Fibroblast of peridontal ligament (primary cell): ENCODE measurements around the gene MUL1.

ENCODE experiments used
- DNase-seq: peaks from one replicate; pipeline ENCODE4 v3.0.0-alpha.2; 2010; ENCODE audit errors: extremely low read depth

MUL1 gene

GRCh38 chr1:20470194-20470593 lies 37.8 kb downstream of the MUL1 start:
- DNase-seq: no peak

DNA sequence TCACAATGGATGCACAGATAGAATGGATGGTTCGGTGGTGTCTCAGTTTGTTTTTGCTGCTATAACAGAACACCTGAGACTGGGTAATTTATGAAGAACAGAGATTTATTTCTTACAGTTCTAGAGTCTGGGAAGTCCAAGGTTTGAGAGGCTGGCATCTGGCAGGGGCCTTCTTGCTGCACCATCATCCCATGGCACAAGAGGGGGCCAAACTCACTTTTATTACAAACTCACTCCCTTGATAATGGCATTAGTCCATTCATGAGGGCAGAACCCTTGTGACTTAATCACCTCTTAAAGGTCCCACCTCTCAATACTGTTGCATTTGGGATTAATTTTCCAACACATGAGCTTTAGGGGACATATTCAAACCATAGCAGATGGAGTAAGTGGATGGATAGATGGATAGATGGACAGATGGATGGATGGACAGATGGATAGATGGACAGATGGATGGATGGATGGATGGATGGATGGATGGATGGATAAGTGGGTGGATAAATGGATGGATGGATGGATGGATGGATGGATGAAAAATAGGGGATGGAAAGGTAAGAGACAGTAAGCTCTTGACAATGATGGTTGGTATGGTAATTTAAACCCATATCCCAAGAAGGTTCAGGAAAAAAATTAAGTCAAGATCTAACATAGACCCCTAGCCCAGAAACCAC lies 38.4 kb downstream of the MUL1 start:
- no peak for DNase-seq

DNA sequence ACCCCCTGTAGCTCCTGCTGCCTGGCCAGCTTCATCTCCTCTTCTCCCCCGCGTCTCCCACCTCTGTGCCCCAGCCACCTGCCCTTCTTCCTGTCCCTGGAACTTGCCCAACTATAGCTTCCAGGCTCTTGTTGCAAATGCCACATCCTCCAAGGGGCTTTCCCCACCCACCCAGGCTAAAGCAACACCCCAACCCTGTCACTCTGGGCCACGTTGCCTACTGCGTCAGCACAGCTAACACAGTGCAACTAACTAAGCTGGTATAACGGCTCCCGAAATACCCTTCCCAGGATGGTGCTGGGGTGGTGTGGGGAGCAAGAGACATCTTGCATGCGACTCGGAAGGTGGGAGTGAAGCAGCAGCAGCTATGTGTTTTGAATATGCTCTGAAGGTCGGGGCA lies 41.7 kb downstream of the MUL1 start:
- DNase-seq: no peak

GRCh38 chr1:20465187-20465586 lies 42.8 kb downstream of the MUL1 start:
- no peak for DNase-seq

DNA sequence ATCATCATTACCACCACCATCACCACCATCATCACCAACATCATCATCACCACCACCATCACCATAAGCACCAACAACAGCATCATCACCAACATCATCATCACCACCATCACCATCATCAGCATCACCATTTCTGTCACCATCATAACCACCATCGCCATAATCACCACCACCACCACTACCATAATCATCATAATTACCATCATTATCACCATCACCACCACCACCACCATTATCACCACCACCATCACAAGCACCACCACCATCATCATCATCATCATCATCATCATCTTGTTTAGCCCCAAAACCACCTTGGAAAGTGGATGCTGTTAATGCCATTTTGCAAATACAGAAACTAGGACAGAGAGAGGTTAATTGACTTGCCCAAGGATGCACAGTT lies 44.4 kb downstream of the MUL1 start:
- no peak for DNase-seq

- DNase-seq: no peak
Measured at GRCh38 chr1:20462397-20462796, 45.6 kb downstream of the MUL1 start.

DNA sequence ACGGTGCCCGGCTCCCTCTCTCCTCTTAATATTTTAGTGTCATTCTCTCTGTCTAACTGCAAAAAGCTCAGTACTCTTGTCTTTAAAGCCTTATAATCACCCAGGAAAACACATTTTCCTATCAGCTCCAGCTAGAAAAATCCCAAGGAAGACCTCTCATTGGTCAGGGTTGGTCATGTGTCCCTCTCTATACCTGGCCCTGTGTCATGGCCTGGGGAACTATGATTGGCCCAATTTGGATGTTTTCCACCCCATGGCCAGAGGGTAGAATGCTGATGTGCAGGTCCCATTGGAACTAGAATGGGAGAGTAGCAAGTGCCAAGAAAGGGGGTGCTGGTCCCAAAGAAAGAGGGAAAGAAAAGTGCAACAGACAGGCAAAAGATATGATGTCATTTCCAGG lies 49.2 kb downstream of the MUL1 start:
- DNase-seq: no peak

DNA sequence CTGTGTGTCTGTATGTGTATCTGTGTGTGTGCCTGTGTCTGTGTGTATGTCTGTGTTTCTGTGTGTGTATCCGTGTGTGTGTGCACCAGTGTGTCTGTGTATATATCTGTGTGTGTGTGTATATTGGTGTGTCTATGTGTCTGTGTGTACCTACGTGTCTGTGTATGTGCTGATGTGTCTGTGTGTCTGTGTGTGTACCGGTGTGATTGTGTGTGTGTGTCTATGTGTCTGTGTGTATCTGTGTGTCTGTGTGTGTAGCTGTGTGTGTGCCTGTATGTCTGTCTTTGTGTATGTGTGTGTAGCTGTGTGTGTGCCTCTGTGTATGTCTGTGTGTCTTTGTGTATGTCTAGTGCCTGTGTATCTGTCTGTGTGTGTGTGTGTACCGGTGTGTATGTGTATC lies 53.9 kb downstream of the MUL1 start:
- no peak for DNase-seq

DNA sequence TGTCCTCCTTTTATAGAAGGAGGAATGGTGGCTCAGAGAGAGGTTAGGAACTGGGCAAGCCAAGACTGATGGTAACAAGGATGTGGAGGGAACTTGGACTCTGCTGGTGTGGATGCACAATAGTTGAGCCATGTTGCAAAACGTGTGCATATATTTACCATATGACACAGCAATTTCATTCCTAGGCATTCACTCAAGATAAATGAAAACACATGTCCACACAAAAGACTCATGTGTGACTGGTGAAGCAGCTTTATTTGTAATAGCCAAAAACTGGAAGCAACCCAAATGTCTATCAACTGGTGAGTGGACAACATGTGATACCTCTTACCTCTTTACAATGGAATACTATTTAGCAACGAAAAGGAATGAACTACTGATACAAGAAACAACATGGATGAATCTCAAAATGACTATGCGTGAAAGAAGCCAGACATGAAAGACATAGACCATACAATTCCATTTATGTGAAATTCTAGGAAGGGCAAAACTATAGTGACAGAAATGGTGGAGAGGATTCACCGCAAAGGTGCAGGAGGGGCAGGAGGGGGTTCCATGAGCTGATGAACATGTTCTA lies 58.1 kb downstream of the MUL1 start:
- peak; percentile 93 for DNase-seq
